Immature natural killer cell (primary cell): ENCODE measurements around the gene NRSN2. TPM values are rescaled to one million over a fixed set of nuclear protein-coding genes. Genes with fewer than 3 reads are reported as not detected.
A peak's percentile ranks its signal among the peaks of the same experiment; 100 is the strongest.
"Not testable (repeated sequence)": the region's sequence is repeated elsewhere in the genome, so short reads cannot be mapped to it uniquely, and the experiment has no call there.

Experiments used
- DNase-seq, 3 donors: peaks; one replicate each; pipeline ENCODE4 v3.0.0; 2022; ENCODE audit warnings: mixed read lengths in 1 of 3
- H3K27ac Mint-ChIP-seq, 6 donors: one replicate each; pipeline ENCODE4 v1.8.0; 2020; ENCODE audit warnings: mixed read lengths in 6 of 6, mild to moderate bottlenecking in 5 of 6, inconsistent platforms in 4 of 6, moderate library complexity in 3 of 6
- H3K27me3 Mint-ChIP-seq, 3 donors: one replicate each; pipeline ENCODE4 v1.8.0; 2020 to 2021; ENCODE audit warnings: low read depth in 3 of 3, mild to moderate bottlenecking in 3 of 3, mixed read lengths in 3 of 3, moderate library complexity in 3 of 3, inconsistent platforms in 1 of 3
- H3K36me3 Mint-ChIP-seq, 3 donors: one replicate each; pipeline ENCODE4 v1.8.0; 2020; ENCODE audit warnings: mixed read lengths in 3 of 3, inconsistent platforms in 2 of 3, mild to moderate bottlenecking in 2 of 3
- H3K4me1 Mint-ChIP-seq, 2 donors: one replicate each; pipeline ENCODE4 v1.8.0; 2020; ENCODE audit warnings: inconsistent platforms in 2 of 2, mild to moderate bottlenecking in 2 of 2, mixed read lengths in 2 of 2, moderate library complexity in 1 of 2
- H3K4me3 Mint-ChIP-seq, 5 donors: one replicate each; pipeline ENCODE4 v1.8.0; 2020; ENCODE audit warnings: mild to moderate bottlenecking in 5 of 5, mixed read lengths in 5 of 5, inconsistent platforms in 3 of 5, moderate library complexity in 3 of 5
- H3K9me3 Mint-ChIP-seq, 6 donors: one replicate each; pipeline ENCODE4 v1.8.0; 2020; ENCODE audit warnings: mild to moderate bottlenecking in 6 of 6, mixed read lengths in 6 of 6, inconsistent platforms in 4 of 6, moderate library complexity in 3 of 6
- polyA plus RNA-seq, 3 donors: library from polyadenylated mRNA; unstranded; fragments of 300-500 nt; fragmentation: Illumina TruSeq; gene quantifications; one replicate each; pipeline ENCODE4 v1.2.3, GENCODE V29; 2021

NRSN2 gene
- polyA plus RNA-seq, 3 donors from 2014 or later = 6.7 to 8.9 (median 7.1) TPM

DNA sequence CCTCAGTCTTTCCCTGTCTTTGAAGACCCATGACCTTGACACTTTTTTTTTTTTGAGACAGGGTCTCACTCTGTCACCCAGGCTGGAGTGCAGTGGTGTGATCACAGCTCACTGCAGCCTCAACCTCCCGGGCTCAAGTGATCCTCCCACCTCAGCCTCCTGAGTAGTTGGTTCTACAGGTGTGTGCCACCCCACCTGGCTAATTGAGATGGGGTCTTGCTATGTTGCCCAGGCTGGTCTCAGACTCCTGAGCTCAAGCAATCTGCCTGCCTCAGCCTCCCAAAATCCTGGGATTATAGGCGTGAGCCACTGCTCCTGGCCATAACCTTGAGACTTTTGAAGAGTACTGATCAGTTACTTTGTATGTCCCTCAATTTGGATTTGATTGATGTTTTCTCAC lies 46.4 kb downstream of the NRSN2 start:
- DNase-seq, H3K27me3 Mint-ChIP-seq, H3K4me1 Mint-ChIP-seq, H3K27ac Mint-ChIP-seq, H3K4me3 Mint-ChIP-seq, H3K9me3 Mint-ChIP-seq: not testable (repeated sequence)
- peaks cover 6 to 47% (median 17%) of the 10 kb centered on the region in 3 donors for H3K36me3 Mint-ChIP-seq

DNA sequence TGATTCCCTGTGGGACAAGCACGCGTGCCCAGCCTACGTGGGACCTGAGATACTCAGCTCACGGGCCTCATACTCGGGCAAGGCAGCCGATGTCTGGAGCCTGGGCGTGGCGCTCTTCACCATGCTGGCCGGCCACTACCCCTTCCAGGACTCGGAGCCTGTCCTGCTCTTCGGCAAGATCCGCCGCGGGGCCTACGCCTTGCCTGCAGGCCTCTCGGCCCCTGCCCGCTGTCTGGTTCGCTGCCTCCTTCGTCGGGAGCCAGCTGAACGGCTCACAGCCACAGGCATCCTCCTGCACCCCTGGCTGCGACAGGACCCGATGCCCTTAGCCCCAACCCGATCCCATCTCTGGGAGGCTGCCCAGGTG lies 49.3 kb downstream of the NRSN2 start:
- no peak overlapping the region for H3K27ac Mint-ChIP-seq
- peaks cover 0 to 4% (median 2%) of the 10 kb centered on the region in 3 donors for H3K27me3 Mint-ChIP-seq
- no peaks in the 10 kb centered on the region for H3K4me1 Mint-ChIP-seq
- H3K4me3 Mint-ChIP-seq = no peak overlapping the region
- peaks cover 3 to 29% (median 11%) of the 10 kb centered on the region in 3 donors for H3K36me3 Mint-ChIP-seq
- H3K9me3 Mint-ChIP-seq = no peaks in the 10 kb centered on the region
- no peak for DNase-seq

DNA sequence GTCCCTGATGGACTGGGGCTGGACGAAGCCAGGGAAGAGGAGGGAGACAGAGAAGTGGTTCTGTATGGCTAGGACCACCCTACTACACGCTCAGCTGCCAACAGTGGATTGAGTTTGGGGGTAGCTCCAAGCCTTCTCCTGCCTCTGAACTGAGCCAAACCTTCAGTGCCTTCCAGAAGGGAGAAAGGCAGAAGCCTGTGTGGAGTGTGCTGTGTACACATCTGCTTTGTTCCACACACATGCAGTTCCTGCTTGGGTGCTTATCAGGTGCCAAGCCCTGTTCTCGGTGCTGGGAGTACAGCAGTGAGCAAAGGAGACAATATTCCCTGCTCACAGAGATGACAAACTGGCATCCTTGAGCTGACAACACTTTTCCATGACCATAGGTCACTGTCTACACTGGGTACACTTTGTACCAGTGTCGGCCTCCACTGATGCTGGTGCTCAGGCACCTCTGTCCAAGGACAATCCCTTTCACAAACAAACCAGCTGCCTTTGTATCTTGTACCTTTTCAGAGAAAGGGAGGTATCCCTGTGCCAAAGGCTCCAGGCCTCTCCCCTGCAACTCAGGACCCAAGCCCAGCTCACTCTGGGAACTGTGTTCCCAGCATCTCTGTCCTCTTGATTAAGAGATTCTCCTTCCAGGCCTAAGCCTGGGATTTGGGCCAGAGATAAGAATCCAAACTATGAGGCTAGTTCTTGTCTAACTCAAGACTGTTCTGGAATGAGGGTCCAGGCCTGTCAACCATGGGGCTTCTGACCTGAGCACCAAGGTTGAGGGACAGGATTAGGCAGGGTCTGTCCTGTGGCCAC lies 49.9 kb downstream of the NRSN2 start:
- Mint-ChIP-seq H3K27me3 (peaks cover 0 to 4% (median 2%) of the 10 kb centered on the region in 3 donors), H3K27ac (no peak overlapping the region), H3K36me3 (peaks cover 3 to 23% (median 11%) of the 10 kb centered on the region in 3 donors), H3K9me3 (no peaks in the 10 kb centered on the region), H3K4me1 (peaks cover 0 to 1% of the 10 kb centered on the region in 2 donors), H3K4me3 (no peak overlapping the region)
- DNase-seq = no peak

DNA sequence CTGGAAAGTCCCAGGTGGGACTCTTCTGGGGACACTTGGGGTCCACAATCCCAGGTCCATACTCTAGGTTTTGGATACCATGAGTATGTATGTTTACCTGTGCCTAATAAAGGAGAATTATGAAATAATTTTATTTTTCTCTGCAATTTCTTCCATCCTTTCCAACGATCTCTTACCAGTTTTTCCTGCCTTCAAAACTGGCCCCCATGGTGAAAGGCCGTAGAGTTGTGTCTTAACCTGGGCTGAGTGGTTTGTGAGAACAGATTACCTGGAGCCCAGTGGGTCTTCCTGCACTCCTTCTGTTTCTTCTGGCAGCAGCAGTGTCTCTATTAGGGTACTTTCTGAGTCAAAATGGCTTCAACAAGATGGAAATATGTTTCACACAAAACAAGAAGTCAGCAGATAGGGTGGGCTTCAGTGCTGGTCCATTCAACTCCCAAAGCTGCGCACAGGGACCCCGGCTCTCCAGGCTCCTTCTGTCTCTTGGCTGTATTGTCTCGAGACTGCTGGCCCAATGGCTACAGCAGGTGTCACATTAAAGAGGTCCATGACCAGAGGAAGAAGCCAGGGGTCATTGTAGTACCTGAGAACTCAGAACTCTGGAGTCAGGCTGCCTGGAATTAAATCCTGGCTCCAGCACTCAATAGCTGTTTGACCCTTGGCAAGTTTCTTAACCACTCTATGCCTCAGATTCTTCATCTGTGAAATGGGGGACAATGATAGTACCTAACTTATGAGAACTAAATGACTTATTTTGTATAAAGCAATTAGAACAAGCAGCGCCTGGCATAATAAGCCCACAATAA lies 50.7 kb downstream of the NRSN2 start:
- no peaks in the 10 kb centered on the region for H3K9me3 Mint-ChIP-seq
- no peak overlapping the region for H3K27ac Mint-ChIP-seq
- H3K36me3 Mint-ChIP-seq = peaks cover 3 to 20% (median 8%) of the 10 kb centered on the region in 3 donors
- H3K4me1 Mint-ChIP-seq = peaks cover under 1 to 3% of the 10 kb centered on the region in 2 donors
- H3K4me3 Mint-ChIP-seq = no peak overlapping the region
- DNase-seq = no peak
- peaks cover 0 to 4% (median 2%) of the 10 kb centered on the region in 3 donors for H3K27me3 Mint-ChIP-seq

DNA sequence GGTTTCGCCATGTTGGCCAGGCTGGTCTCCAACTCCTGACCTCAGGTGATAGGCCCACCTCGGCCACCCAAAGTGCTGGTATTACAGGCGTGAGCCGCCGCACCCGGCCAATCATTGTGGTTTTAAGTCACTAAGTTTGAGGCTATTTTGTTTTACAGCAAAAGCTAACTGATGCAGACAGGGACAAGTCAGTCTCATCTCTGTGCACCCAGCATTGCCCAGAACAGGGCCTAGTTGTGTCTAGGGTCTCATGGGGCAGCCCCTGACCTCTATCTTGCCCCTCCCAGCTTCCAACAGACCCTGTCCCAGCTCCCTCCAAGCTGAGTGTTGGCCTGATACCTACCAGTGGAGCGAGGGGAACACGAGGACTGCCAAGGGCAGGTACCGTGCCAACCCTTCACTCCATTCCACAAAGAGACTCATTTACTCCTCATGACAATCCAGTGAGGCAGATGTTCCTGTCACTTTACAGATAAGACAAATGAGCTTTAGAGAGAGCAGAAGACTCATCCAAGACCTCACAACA lies 52.3 kb downstream of the NRSN2 start:
- Mint-ChIP-seq H3K4me3 (no peak overlapping the region), H3K4me1 (peaks cover 4 to 6% of the 10 kb centered on the region in 2 donors), H3K27ac (peak overlapping the region in 1 of 6 donors; percentile 46), H3K36me3 (peaks cover 3 to 9% (median 3%) of the 10 kb centered on the region in 3 donors), H3K27me3 (peaks cover 0 to 5% (median 0%) of the 10 kb centered on the region in 3 donors), H3K9me3 (no peaks in the 10 kb centered on the region)
- DNase-seq = no peak

DNA sequence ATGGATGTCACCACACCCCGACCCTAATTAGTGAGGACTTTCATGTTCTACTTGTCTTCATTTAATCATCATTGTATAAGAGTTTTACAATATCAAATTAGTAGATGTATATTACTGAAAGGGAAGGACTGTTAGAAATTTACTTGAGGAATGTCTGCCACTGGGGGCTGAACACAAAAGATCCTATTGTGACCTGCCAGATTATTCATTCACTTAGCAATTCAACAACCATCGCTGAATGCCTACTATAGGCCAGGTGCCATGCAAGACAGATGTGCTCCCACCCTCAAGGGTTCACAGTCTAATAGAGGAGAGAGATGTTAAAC lies 53.2 kb downstream of the NRSN2 start:
- DNase-seq = no peak
- Mint-ChIP-seq H3K9me3 (no peaks in the 10 kb centered on the region), H3K27ac (no peak overlapping the region), H3K4me1 (peaks cover 4 to 6% of the 10 kb centered on the region in 2 donors), H3K4me3 (no peak overlapping the region), H3K27me3 (peaks cover 0 to 5% (median 1%) of the 10 kb centered on the region in 3 donors), H3K36me3 (peaks cover 3 to 5% (median 3%) of the 10 kb centered on the region in 3 donors)

DNA sequence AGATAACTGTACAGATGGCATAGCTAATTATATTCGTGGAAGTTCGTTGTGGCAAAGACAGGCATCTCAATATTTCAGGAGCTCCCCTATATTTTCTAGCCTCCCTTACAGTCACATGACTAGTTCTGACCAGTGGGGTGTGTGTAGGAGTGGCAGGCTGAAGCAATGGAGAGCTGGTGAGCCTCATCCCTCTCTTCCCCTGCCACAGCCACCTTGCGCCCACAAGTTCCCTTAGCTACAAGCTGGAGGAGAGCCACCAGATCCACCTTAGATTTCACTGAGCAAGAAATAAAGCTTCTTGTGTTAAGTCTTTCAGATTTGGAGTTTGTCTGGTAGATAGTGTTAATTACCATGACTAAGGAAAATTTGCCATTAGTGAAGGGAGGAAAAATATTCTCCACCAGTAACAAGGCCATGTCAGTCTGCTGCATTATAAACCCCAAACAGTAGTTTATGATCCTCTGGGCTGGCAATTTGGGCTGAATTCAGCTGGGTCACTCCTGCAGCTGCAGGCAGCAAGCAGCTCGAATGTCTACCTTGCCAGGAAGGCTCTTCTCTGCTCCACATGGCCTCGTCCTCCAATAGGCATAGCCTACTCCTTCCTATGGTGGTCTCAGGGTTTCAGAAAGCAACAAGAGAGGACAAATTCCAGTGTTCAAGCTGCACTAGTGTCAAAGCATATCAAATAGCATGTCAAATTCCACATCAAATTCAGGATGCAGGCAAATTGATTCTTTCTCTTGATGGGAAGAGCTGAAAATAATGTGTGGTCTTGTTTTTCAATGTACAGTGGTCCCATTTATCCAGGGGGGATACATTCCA lies 53.8 kb downstream of the NRSN2 start:
- H3K9me3 Mint-ChIP-seq = no peaks in the 10 kb centered on the region
- H3K36me3 Mint-ChIP-seq = peaks cover 3 to 5% (median 3%) of the 10 kb centered on the region in 3 donors
- H3K27me3 Mint-ChIP-seq = peaks cover 0 to 5% (median 2%) of the 10 kb centered on the region in 3 donors
- H3K4me1 Mint-ChIP-seq = peaks cover 4 to 6% of the 10 kb centered on the region in 2 donors
- H3K27ac Mint-ChIP-seq = no peak overlapping the region
- no peak for DNase-seq
- no peak overlapping the region for H3K4me3 Mint-ChIP-seq

DNA sequence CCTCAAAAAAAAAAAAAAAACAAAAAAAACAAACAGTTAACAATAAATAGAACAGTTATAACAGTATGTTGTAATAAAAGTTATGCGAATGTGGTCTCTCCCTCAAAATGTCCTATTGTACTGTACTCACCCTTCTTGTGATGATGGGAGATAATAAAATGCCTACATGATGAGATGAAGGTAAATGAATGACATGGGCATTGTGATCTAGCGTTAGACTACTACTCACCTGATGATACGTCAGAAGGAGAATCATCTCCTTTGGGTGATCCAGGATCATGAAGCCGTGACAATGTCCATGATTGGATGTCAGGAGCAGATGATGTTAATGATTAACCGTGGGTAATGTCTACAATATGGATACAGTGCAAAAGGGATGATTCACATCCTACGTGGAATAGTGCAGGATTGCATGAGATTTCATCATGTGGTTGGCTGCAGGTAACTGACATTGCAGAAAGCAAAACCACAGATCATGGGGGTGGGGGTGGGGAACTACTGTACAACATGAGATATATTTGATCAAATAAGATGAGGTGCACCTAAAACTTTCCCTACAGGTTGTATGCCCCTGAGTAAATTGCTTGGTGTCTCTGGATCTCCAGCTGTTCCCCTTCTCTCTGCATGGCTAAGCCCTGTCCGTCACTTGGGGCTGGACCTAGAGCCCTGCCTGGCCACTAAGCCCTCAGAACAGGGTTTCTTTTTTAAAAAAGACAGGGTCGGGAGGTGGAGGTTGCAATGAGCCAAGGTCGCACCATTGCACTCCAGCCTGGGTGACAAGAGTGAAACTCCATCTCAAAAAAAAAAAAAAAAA lies 55.0 kb downstream of the NRSN2 start:
- Mint-ChIP-seq H3K36me3 (peaks cover 2 to 3% (median 3%) of the 10 kb centered on the region in 3 donors), H3K27me3 (peaks cover 2 to 5% (median 3%) of the 10 kb centered on the region in 3 donors), H3K27ac (no peak overlapping the region), H3K4me3 (no peak overlapping the region), H3K4me1 (peaks cover 7 to 10% of the 10 kb centered on the region in 2 donors), H3K9me3 (no peaks in the 10 kb centered on the region)
- DNase-seq = no peak

DNA sequence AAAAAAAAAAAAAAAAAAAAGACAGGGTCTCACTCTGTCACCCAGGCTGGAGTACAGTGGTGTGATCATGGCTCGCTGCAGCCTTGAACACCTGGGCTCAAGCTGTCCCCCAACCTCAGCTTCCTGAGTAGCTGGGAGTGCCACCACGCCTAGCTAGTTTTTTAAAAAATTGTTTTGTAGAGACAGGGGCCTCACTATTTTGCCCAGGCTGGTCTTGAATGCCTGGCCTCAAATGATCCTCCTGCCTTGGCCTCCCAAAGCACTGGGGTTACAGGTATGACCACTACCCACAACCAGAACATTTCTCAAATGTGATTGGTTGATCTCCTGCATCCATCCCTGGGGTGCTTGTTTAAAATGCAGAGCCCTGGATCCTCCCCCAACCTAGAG lies 55.6 kb downstream of the NRSN2 start:
- Mint-ChIP-seq H3K27ac (no peak overlapping the region), H3K4me3 (no peak overlapping the region), H3K36me3 (peaks cover 0 to 3% (median 3%) of the 10 kb centered on the region in 3 donors), H3K9me3 (no peaks in the 10 kb centered on the region), H3K4me1 (peaks cover 13 to 16% of the 10 kb centered on the region in 2 donors), H3K27me3 (peaks cover 8 to 10% (median 9%) of the 10 kb centered on the region in 3 donors)
- DNase-seq = no peak

DNA sequence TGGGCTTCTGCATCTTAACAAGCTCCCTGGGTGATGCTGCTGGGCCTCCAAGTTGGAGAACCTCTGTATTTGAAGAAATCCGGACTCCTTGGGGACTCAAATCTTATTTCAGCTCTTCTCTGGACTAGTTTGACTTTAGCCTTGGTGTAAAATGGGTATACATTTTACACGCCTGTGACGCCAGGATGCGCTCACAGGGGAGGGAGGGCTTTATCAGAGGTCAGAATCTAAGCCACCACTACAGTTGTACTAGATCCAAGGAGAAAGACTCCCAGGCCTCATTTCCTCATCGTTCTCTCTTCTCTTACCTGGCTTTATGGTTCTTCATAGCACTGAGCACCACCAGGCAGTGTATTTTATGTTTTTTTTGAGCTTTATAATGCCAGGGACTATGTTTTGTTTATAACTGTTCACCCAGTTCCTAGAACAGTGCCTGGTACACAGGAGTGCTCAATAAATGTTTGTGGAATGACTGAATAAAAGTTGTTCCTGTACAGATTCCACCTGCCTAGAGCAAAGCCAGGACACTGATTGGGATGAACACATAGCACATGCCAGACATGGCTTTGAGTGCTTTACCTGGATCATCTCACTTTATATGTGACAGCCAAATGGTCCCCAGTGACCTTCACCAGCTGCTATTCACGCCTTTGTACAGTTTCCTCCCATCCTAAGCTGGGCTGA lies 56.1 kb downstream of the NRSN2 start:
- peaks cover 0 to 3% (median 3%) of the 10 kb centered on the region in 3 donors for H3K36me3 Mint-ChIP-seq
- peaks cover 14 to 17% of the 10 kb centered on the region in 2 donors for H3K4me1 Mint-ChIP-seq
- no peak overlapping the region for H3K27ac Mint-ChIP-seq
- DNase-seq = no peak
- no peaks in the 10 kb centered on the region for H3K9me3 Mint-ChIP-seq
- H3K4me3 Mint-ChIP-seq = no peak overlapping the region
- peaks cover 10% of the 10 kb centered on the region in 3 donors for H3K27me3 Mint-ChIP-seq

DNA sequence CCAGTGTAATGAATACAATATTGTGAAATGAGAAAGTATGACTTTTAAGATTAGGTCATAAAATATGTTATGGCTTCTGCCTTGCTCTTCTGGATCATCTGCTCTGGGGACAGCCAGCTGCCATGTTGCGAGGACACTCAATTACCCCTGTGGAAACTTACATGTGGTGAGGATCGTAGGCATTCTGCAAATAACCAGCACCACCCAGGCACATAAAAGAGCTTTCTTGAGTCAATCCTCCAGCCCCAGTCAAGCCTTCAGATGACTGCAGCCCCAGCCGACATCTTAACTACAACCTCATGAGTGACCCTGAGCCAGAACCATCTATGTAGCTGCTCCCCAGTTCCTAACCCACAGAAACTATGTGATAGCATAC lies 56.7 kb downstream of the NRSN2 start:
- no peak overlapping the region for H3K27ac Mint-ChIP-seq
- DNase-seq = no peak
- peaks cover 0 to under 1% (median under 1%) of the 10 kb centered on the region in 3 donors for H3K36me3 Mint-ChIP-seq
- peaks cover 14 to 17% of the 10 kb centered on the region in 2 donors for H3K4me1 Mint-ChIP-seq
- H3K9me3 Mint-ChIP-seq = no peaks in the 10 kb centered on the region
- H3K27me3 Mint-ChIP-seq = peaks cover 10 to 14% (median 10%) of the 10 kb centered on the region in 3 donors
- H3K4me3 Mint-ChIP-seq = no peak overlapping the region

DNA sequence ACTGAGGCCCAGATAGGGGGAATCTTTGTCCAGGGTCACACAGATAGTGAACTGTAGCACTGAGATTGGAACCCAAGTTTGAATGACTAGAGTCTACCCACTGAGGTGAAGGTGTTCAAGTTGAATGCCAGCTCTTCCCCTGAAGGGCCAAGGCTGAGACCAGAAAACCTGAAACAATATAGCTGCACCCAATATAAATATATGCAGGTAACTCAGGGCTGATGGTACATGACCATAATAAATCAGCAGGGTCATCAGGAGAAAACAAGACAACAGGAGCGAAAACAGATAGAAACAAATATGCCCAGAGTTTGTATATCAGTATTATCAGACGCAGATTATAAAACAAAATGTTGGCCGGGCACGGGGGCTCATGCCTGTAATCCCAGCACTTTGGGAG lies 57.2 kb downstream of the NRSN2 start:
- no peak for DNase-seq
- H3K4me3 Mint-ChIP-seq = no peak overlapping the region
- H3K9me3 Mint-ChIP-seq = no peaks in the 10 kb centered on the region
- peaks cover 18 to 20% of the 10 kb centered on the region in 2 donors for H3K4me1 Mint-ChIP-seq
- H3K27ac Mint-ChIP-seq = no peak overlapping the region
- peaks cover 10 to 17% (median 12%) of the 10 kb centered on the region in 3 donors for H3K27me3 Mint-ChIP-seq
- H3K36me3 Mint-ChIP-seq = no peaks in the 10 kb centered on the region
